Dendritic cell treated with granulocyte-macrophage colony-stimulating factor and Interleukin-4, amounts not matched to agents 40 ng/mL and 50 ng/mL, for 4 days (primary cell): ENCODE results near the gene MUC4.
"Not testable (repeated sequence)": the region's sequence is repeated elsewhere in the genome, so short reads cannot be mapped to it uniquely, and the experiment has no call there.

ENCODE experiments used
- H3K27ac Mint-ChIP-seq: one replicate; pipeline ENCODE4 v1.8.0; 2022; ENCODE audit warnings: mild to moderate bottlenecking, mixed read lengths
- H3K27me3 Mint-ChIP-seq: one replicate; pipeline ENCODE4 v1.8.0; 2022; ENCODE audit warnings: mild to moderate bottlenecking, mixed read lengths
- H3K36me3 Mint-ChIP-seq: one replicate; pipeline ENCODE4 v1.8.0; 2022; ENCODE audit warnings: low read depth, mixed read lengths
- H3K4me1 Mint-ChIP-seq: one replicate; pipeline ENCODE4 v1.8.0; 2022; ENCODE audit warnings: low read depth, mixed read lengths
- H3K4me3 Mint-ChIP-seq: one replicate; pipeline ENCODE4 v1.8.0; 2022; ENCODE audit warnings: mild to moderate bottlenecking, moderate library complexity, mixed read lengths
- H3K9me3 Mint-ChIP-seq: one replicate; pipeline ENCODE4 v1.8.0; 2022; ENCODE audit warnings: mixed read lengths
- intact Hi-C: fragments of 100-400 bp; cut with micrococcal nuclease; formaldehyde crosslinking; loops from one replicate; pipeline ENCODE4 v1.15.0; 2022

Gene MUC4

DNA sequence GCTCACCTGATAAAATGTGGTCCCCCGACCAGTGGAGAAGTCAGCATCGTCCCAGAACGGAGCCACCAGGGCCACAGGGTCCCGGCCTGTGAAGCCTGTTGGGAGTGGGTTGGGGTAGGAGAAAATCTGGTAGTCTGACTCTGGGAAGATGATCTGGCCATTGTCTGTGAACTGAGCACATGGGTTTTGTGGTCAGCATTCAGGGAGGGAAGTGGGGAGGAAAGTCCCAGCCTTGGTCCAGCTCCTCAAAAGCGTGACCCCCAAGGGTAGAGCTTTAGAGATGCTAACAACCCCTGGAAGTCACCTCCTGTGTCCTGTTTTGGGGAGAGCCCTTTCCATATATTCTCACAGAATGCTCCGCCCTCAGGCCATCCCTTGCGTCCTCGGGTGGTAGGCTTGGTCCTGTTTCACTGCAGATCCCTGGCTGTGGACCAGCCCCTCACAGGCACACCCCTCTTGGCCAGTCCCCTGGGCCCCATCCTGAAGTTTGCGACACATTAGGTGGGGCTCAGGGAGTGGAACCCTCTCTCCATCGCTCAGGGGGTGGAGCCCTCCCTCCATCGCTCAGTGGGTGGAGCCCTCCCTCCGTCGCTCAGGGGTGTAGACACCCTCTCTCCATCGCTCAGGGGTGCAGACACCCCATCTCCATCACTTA, 40.0 kb downstream of the MUC4 start:
- Mint-ChIP-seq H3K9me3 (no peaks in the 10 kb centered on the region), H3K4me1 (no peaks in the 10 kb centered on the region), H3K36me3 (no peaks in the 10 kb centered on the region), H3K4me3 (no peak overlapping the region), H3K27ac (no peak overlapping the region), H3K27me3 (peaks cover 2% of the 10 kb centered on the region)
- intact Hi-C loops: no loop called here

DNA sequence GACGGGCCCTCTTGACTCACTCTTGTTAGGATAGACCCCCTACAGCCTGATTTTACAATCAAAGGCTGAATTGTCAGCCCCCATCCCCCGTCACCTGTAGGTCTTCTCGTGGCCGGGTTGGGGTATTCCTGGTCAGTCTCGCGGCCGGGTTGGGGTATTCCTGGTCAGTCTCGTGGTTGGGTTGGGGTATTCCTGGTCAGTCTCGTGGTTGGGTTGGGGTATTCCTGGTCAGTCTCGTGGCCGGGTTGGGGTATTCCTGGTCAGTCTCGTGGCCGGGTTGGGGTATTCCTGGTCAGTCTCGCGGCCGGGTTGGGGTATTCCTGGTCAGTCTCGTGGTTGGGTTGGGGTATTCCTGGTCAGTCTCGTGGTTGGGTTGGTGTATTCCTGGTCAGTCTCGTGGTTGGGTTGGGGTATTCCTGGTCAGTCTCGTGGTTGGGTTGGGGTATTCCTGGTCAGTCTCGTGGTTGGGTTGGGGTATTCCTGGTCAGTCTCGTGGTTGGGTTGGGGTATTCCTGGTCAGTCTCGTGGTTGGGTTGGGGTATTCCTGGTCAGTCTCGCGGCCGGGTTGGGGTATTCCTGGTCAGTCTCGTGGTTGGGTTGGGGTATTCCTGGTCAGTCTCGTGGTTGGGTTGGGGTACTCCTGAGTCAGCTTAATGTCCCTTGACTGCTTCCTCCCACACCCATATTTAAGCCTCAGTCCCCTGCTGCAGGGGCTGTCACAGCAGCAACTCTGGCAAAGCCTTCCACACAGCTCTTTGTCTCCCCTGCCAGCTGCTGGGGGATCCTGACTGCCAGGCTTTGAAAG, 40.7 kb downstream of the MUC4 start:
- H3K9me3 Mint-ChIP-seq, H3K4me3 Mint-ChIP-seq, H3K4me1 Mint-ChIP-seq, H3K27me3 Mint-ChIP-seq, H3K27ac Mint-ChIP-seq, intact Hi-C loops, H3K36me3 Mint-ChIP-seq: not testable (repeated sequence)

DNA sequence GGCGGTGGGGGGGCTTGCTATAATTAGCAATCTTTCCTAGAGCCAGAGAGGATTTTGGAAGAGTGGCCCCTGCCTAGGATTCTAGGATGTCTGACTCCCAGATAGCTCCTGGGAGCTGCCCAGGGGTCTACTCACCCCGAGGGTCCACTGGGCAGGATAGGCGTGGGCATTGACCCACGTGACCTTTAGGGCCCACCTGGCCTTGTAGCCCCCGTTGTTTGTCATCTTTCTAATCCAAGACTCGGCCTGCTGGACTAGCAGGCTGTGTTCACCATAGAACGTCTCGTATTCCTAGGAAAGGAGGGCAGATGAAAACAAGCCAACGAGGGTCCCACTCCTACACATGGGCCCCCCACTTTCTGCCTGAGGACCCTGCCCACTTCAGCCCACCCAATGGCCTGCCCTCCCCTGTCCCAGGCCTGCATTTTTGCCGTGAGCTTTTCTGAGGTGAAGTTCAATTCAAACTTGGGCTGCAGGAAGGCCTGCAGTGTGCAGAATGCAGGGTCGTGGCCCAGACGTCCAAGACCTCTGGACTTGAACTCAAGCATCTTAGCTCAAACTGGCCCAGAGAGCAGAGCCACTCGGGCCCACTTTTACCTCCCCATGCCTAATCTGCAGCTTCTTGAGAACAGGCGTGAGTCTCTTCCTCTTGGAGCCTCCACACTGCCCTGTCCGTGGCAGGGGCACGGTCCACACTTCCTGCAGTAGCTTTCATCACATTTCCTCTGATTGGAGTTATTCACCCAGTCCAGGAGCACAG, 41.5 kb downstream of the MUC4 start:
- H3K4me1 Mint-ChIP-seq: no peaks in the 10 kb centered on the region
- no peaks in the 10 kb centered on the region for H3K9me3 Mint-ChIP-seq
- H3K4me3 Mint-ChIP-seq: no peak overlapping the region
- intact Hi-C loops: no loop called here
- no peaks in the 10 kb centered on the region for H3K36me3 Mint-ChIP-seq
- H3K27me3 Mint-ChIP-seq: peaks cover 2% of the 10 kb centered on the region
- H3K27ac Mint-ChIP-seq: no peak overlapping the region

DNA sequence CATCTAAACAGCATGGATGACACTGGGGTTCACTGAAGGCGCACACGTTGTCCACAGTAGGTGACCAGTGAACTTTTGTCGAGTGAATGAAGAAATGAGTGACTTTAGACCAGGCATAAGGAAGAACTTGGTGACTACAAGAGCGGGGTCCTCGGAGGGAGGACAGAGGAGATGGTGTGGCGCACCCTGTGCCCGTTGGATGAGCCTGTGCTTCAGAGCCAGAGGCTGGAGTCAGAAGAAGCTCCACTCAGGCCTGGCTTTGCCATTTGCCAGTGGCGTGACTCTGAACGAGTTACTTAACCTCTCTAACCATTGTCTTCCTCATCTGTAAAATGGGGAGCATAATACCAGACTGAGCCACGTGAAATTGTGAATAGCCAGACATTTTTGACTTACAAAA, 42.2 kb downstream of the MUC4 start:
- intact Hi-C loops: no loop called here
- no peaks in the 10 kb centered on the region for H3K36me3 Mint-ChIP-seq
- no peaks in the 10 kb centered on the region for H3K4me1 Mint-ChIP-seq
- peaks cover 4% of the 10 kb centered on the region for H3K27me3 Mint-ChIP-seq
- H3K27ac Mint-ChIP-seq: no peak overlapping the region
- no peak overlapping the region for H3K4me3 Mint-ChIP-seq
- no peaks in the 10 kb centered on the region for H3K9me3 Mint-ChIP-seq

DNA sequence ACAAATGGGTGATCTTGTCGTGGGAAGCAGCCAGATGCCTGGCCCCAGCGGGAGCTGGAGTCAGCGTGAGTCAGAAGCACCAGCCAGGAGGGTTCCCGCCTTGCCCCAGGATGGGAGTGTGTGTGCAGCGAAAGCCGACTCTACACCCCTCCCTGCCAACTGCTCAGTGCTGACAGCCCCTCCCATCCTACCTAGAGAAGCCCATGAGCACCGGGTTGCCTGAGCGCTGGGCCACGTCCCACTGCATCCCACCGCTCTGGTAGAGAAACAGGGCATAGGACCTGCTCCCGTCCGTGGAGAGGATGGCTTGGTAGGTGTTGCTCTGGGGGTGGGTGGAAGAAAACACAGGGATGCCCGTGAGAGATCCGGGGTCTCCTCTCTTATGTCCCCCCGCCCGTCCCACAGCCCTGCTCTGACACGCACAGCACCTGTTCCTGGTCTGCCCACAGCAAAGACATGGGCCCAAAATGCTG, 42.9 kb downstream of the MUC4 start:
- Mint-ChIP-seq H3K27ac (no peak overlapping the region), H3K4me3 (no peak overlapping the region), H3K4me1 (no peaks in the 10 kb centered on the region), H3K9me3 (no peaks in the 10 kb centered on the region), H3K36me3 (no peaks in the 10 kb centered on the region), H3K27me3 (peaks cover 9% of the 10 kb centered on the region)
- intact Hi-C loops: no loop called here

DNA sequence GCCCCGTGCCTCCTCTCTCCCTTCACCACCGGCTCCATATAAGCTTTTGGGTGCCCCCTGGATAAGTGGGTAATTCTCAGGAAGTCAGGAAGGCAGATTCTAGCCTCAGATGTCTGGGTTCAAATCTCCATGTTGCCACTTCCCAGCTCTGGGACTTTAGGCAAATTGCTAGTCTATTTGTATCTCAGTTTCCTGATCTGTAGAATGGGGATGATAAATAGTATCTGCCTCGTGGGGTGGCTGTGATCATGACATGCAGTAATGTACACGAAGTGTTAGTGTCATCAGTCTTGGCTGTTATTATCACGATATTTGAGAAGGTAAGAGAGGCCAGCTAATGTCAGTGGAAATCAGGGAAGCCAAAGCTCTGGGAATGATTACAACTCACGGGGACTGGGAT, 43.3 kb downstream of the MUC4 start:
- Mint-ChIP-seq H3K4me1 (no peaks in the 10 kb centered on the region), H3K4me3 (no peak overlapping the region), H3K9me3 (no peaks in the 10 kb centered on the region), H3K27ac (no peak overlapping the region), H3K36me3 (no peaks in the 10 kb centered on the region), H3K27me3 (peaks cover 13% of the 10 kb centered on the region)
- intact Hi-C loops: no loop called here

DNA sequence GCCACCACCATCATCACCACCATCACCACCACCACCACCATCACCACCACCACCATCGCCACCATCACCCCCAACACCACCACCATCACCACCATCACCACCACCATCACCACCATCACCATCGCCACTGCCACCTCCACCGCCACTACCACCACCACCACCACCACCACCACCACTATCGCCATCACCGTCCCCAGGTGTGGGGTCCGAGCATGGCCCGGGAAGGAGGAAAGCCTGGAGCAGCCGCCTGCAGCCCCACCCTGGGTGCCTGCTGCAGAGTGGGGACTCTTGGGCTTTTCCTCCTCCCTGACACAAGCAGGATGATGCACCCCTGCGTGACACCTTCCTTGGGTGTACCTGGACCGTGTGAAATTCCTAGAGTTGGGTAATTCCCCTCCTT, 43.9 kb downstream of the MUC4 start:
- Mint-ChIP-seq H3K9me3 (no peaks in the 10 kb centered on the region), H3K27me3 (peaks cover 19% of the 10 kb centered on the region), H3K27ac (no peak overlapping the region)

DNA sequence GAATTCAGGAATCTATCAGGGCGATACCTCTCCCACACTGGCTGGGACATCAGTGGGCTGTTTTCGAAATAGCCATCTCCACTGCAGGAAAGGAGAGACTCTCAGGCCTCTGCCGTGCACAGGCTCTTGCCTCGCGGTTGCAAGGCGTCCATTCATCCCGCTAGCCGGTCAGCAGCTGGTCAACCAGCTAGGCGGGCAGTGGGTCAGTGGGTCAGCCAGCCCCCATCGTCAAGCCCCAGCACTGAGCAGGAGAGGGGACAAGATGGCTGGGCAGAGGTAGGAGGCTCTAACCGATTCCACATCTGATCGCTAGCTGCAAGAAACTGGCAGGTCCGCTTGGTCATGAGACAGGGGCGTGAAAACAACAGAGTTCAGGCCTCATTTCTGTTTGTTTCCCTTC, 45.1 kb downstream of the MUC4 start:
- Mint-ChIP-seq H3K9me3 (no peaks in the 10 kb centered on the region), H3K4me1 (no peaks in the 10 kb centered on the region), H3K36me3 (no peaks in the 10 kb centered on the region), H3K27me3 (peaks cover 26% of the 10 kb centered on the region), H3K27ac (no peak overlapping the region), H3K4me3 (no peak overlapping the region)
- intact Hi-C loops: no loop called here

More for the DNA sequence above, 43.9 kb downstream of the MUC4 start:
- Mint-ChIP-seq H3K4me1 (no peaks in the 10 kb centered on the region), H3K36me3 (no peaks in the 10 kb centered on the region), H3K4me3 (no peak overlapping the region)
- intact Hi-C loops: no loop called here

DNA sequence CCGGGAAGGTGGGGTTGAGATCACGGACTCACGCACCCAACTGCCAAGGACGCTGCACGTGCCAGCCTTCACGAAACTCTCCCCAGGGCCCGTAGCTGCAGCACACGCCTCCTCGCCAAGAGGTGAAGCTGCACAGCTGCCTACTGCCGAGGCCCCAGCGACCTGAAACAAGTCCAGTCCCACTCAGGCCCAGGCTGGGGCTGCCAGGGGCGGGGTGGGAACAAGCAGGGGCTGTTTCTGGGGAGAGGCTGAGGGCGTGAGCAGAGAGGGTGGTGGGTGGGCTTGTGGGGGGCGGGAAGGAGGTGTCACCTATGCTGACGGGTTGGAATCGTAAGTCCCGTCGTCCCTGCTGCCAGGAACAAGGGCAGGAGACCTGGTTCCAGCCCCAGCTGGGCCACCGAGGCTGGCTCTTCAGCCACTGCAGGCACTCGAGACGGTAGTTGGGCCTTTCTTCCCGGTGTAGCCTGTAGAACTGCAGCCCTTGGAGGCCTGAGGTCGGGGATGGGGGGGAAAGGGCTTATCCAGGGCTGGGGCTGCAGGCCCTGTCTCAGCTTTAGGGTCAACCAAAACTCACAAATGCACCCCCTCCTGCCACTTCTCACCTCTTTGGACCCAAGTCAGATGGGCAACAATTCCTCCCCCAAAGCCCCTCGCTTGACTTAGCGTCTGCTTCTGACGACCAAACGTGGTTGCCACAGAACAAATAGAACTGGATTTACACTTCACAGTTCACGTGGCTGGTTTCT, 46.6 kb downstream of the MUC4 start:
- Mint-ChIP-seq H3K4me1 (no peaks in the 10 kb centered on the region), H3K4me3 (no peak overlapping the region), H3K9me3 (no peaks in the 10 kb centered on the region), H3K36me3 (no peaks in the 10 kb centered on the region), H3K27ac (no peak overlapping the region), H3K27me3 (peaks cover 41% of the 10 kb centered on the region)
- intact Hi-C loops: no loop called here

DNA sequence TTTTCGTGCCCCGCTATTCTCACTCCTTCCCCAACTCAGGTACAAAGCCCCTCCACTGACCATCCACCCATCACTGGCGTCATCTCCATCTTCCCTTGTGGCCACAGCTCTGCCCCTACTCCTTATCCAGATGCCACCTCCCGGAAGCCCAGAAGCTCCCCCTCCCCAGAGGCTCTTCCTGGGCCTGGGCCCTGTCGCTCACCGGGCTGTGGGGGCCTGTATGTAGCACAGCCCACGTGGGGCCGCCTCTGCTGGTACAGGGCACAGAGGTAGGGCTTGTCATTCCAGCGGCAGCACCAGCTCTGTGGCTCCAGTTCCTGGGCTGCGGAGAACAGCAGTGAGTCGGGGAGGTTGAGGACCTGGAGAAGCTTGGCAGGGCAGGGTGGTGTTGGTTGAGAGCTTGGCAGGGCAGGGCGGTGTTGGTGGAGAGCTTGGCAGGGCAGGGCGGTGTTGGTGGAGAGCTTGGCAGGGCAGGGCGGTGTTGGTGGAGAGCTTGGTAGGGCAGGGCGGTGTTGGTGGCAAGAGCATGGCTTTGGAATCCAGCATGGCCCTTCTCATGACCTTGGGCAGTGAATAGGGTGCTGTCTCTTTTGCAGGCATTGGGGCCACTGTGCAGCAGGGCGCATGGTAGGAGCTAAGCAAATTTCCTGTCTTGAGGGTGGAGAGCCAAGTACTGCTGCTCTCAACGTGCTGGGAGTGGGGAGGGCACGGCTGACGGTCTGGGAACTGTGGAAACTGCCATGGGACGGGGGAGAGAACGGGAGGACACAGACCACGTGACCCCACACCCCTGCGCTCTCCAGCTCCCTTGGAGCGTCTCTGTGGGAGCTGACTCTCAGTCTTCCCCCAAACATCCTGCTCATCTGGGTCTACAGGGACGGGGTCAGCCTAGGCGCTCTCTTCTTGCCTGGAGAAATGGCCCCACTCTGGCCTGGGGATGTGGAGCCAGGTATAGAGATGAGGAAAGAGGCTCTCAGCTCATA, 47.6 kb downstream of the MUC4 start:
- intact Hi-C loops: no loop called here
- Mint-ChIP-seq H3K4me1 (no peaks in the 10 kb centered on the region), H3K9me3 (no peaks in the 10 kb centered on the region), H3K27me3 (peaks cover 50% of the 10 kb centered on the region), H3K4me3 (no peak overlapping the region), H3K36me3 (no peaks in the 10 kb centered on the region), H3K27ac (no peak overlapping the region)

DNA sequence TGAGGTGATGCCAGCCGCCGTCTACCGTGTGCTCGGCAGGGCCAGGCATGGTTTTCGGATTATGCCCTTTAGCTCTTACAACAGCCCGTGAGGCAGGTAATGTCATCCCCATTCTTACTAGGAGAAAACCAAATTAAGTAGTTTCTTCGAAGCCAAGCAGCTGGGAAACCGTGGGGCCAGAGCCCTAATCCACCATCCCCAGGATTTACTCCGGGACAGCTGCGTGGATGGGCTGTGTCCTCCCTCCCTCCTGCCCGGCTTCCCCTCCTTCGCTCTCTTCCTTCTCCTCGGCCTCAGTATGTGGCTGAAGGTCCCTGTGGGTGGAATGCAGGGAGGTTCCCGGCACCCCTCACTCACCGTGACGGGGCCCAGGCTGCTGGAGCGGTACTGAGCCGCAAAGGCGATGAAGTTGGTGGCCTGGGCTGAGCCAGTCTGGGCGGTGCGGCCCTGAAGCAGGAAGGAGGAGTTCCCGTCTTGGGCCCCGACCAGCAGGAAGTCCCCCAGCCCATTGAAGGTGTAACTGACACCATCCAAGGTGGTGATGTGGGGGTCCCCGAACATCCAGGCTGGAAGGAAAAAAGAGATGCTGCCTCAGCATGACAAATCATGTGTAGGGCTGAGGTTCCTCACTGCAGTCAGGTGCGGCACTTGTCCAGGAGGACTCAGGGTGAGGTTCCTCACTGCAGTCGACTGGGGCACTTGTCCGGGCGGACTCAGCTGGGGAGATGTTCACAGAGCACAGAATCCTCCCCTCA, 48.5 kb downstream of the MUC4 start:
- H3K27me3 Mint-ChIP-seq: peaks cover 55% of the 10 kb centered on the region
- H3K36me3 Mint-ChIP-seq: no peaks in the 10 kb centered on the region
- no peak overlapping the region for H3K27ac Mint-ChIP-seq
- no peaks in the 10 kb centered on the region for H3K9me3 Mint-ChIP-seq
- H3K4me3 Mint-ChIP-seq: no peak overlapping the region
- intact Hi-C loops: no loop called here
- H3K4me1 Mint-ChIP-seq: no peaks in the 10 kb centered on the region

DNA sequence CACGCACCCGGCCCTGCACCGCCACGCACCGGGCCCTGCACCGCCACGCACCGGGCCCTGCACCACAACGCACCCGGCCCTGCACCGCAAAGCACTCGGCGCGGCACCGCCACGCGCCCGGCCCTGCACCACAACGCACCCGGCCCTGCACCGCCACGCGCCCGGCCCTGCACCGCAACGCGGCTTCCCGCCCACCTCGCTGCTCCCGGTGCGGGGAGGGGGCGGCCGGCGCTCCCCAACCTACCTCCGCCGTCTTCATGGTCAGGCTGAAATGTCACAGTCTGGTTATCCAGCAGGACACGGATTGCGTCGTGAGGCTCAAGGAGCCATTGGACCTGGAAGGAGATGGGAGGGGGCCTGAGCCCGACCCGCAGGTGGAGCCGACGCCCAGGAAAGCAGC, 49.1 kb downstream of the MUC4 start:
- Mint-ChIP-seq H3K4me3 (no peak overlapping the region), H3K4me1 (no peaks in the 10 kb centered on the region), H3K9me3 (no peaks in the 10 kb centered on the region), H3K36me3 (no peaks in the 10 kb centered on the region), H3K27me3 (peaks cover 60% of the 10 kb centered on the region), H3K27ac (no peak overlapping the region)
- intact Hi-C loops: no loop called here
